CD4-positive, alpha-beta memory T cell (primary cell): ENCODE results near the gene CHN2. TPM values are rescaled to one million over a fixed set of nuclear protein-coding genes. Genes with fewer than 3 reads are reported as not detected.

Experiments
- CTCF ChIA-PET: fragments of 350-600 bp; sonication (Branson Sonifier 250); formaldehyde crosslinking; loops from one replicate; lab custom pipeline; 2021; ENCODE audit warnings: inconsistent platforms; ENCODE audit not compliant: partially characterized antibody; lab: Charles Lee
- POLR2A ChIA-PET: fragments of 350-600 bp; sonication (Branson Sonifier 250); formaldehyde crosslinking; loops from one replicate; lab custom pipeline; 2021; ENCODE audit not compliant: partially characterized antibody; lab: Charles Lee
- DNase-seq, 5 donors: peaks; one replicate each; pipeline versions ENCODE4 v3.0.0 to v3.0.0-alpha.2; 2020 to 2022; ENCODE audit warnings: mixed read lengths in 1 of 5
- H3K27ac ChIP-seq: one replicate; pipeline ENCODE4 v1.7.0; 2013; ENCODE audit warnings: low read depth, low read length
- H3K27me3 ChIP-seq: 2 replicates; pipeline ENCODE4 v1.7.0; 2013; ENCODE audit warnings: mild to moderate bottlenecking, low read length, moderate library complexity; ENCODE audit not compliant: insufficient read depth
- H3K36me3 ChIP-seq: 2 replicates; pipeline ENCODE4 v1.7.0; 2013; ENCODE audit warnings: mild to moderate bottlenecking, low read length, moderate library complexity; ENCODE audit not compliant: insufficient read depth
- H3K4me1 ChIP-seq: 2 replicates; pipeline ENCODE4 v1.7.0; 2013; ENCODE audit warnings: mild to moderate bottlenecking, low read length, moderate library complexity; ENCODE audit not compliant: insufficient read depth
- H3K4me3 ChIP-seq, 2 donors: one replicate each; pipeline ENCODE4 v1.7.0; 2013; ENCODE audit warnings: low read length in 2 of 2, mild to moderate bottlenecking in 1 of 2
- H3K9me3 ChIP-seq, 2 donors: one replicate each; pipeline ENCODE4 v1.7.0; 2013; ENCODE audit warnings: low read length in 2 of 2, control low read depth in 1 of 2; ENCODE audit not compliant: control insufficient read depth in 1 of 2
- H3K27ac Mint-ChIP-seq, 7 donors: one replicate each; pipeline ENCODE4 v1.8.0; 2020 to 2021; ENCODE audit warnings: mixed read lengths in 7 of 7, mild to moderate bottlenecking in 6 of 7, inconsistent platforms in 3 of 7, moderate library complexity in 3 of 7
- H3K27me3 Mint-ChIP-seq, 2 donors: one replicate each; pipeline ENCODE4 v1.8.0; 2020 to 2021; ENCODE audit warnings: mixed read lengths in 2 of 2
- H3K36me3 Mint-ChIP-seq, 2 donors: one replicate each; pipeline ENCODE4 v1.8.0; 2020 to 2021; ENCODE audit warnings: mixed read lengths in 2 of 2, inconsistent platforms in 1 of 2, mild to moderate bottlenecking in 1 of 2
- H3K4me1 Mint-ChIP-seq, 4 donors: one replicate each; pipeline ENCODE4 v1.8.0; 2020 to 2021; ENCODE audit warnings: mixed read lengths in 4 of 4, mild to moderate bottlenecking in 1 of 4
- H3K4me3 Mint-ChIP-seq, 8 donors: one replicate each; pipeline ENCODE4 v1.8.0; 2020 to 2021; ENCODE audit warnings: mixed read lengths in 8 of 8, mild to moderate bottlenecking in 7 of 8, moderate library complexity in 6 of 8, inconsistent platforms in 3 of 8
- H3K9me3 Mint-ChIP-seq, 8 donors: one replicate each; pipeline ENCODE4 v1.8.0; 2020 to 2021; ENCODE audit warnings: mixed read lengths in 8 of 8, mild to moderate bottlenecking in 5 of 8, inconsistent platforms in 3 of 8, moderate library complexity in 1 of 8
- intact Hi-C: fragments of 100-400 bp; cut with micrococcal nuclease; formaldehyde crosslinking; loops from one replicate; pipeline ENCODE4 v1.15.1; 2023
- polyA plus RNA-seq, 2 donors: library from polyadenylated mRNA; unstranded; fragments of 300-500 nt; fragmentation: Illumina TruSeq; gene quantifications; one replicate each; pipeline ENCODE4 v1.2.3, GENCODE V29; 2021
- total RNA-seq, 2 experiments: library from RNA; stranded (reverse); gene quantifications; one replicate each; pipeline ENCODE4 v1.2.3, GENCODE V29; 2021

The CHN2 gene
- total and polyA plus RNA-seq, 4 experiments from 2014 or later: 1.8 to 7.6 (median 3.5) TPM

DNA sequence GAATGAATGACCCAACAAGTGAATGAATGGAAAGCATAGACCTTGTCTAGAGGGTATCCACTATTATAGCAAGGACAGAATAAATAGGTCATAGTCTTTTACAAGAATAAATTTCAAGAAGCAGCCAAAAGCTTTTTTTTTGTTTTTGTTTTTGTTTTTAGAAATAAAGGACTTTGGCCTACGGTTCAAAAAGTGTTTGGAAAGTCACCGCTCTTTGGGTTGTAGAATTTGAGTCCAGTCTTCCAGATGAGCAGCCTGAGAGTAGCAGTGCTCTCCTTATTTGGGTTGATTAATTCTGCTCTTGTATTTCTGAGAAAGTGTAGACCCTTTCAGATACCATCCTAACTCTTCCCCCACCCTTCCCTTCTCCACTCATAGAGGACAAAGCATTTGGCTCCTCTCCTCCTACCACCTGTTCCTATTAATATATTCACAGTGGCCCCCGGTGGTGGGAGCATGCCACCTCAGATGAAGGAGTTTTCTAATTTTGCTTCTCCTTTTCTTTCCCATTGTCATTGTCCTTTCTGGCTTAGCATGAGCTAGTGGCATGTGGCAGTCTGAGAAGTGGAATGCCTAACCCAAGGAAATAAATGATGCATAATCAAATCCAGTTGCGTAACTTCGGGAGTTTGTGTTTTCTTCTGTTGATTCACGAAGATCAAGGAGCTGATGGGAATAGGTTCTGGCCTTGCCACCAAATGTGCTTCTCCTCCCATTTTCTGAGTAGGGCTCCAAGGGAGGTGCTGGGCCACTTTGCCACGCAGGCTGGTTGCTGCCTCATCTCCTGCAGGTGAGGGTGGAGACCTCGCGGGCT, 114.7 kb downstream of the CHN2 start:
- POLR2A ChIA-PET: no interaction called here
- Mint-ChIP-seq H3K9me3 (peaks cover 0 to 17% (median 8%) of the 10 kb centered on the region in 8 donors), H3K4me3 (no peak overlapping the region), H3K36me3 (peaks cover 2 to 7% of the 10 kb centered on the region in 2 donors), H3K27ac (peak overlapping the region in 1 of 7 donors; percentile 43), H3K27me3 (peaks cover 0 to 7% of the 10 kb centered on the region in 2 donors), H3K4me1 (no peaks in the 10 kb centered on the region)
- Histone ChIP-seq H3K27ac (no peak overlapping the region), H3K4me3 (no peak overlapping the region), H3K27me3 (no peaks in the 10 kb centered on the region), H3K36me3 (no peaks in the 10 kb centered on the region), H3K9me3 (no peaks in the 10 kb centered on the region), H3K4me1 (no peaks in the 10 kb centered on the region)
- CTCF ChIA-PET: interaction anchor here (0.6 kb wide), 1 partner anchor 1228 kb away, joined by 3 read pairs; no protein-coding TSS in a partner anchor
- DNase-seq: no peak
- intact Hi-C loops: no loop called here

DNA sequence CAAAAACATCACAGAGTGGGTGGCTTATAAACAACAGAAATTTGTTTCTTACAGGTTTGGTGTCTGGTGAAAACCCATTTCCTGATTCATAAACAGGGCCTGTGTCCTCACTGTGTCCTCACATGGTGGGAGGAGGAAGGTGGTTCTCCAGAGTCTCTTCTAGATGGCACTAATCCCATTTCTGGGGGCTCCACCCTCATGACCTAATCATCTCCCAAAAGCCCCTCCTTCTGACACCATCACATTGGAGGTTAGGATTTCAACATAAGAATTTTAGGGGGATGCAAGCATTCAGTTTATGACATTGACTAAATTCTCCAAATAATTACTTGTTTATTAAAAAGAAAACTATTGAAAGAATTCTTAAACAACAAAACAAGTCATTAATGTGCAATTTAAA, 116.0 kb downstream of the CHN2 start:
- Histone ChIP-seq H3K27me3 (no peaks in the 10 kb centered on the region), H3K27ac (no peak overlapping the region), H3K4me3 (no peak overlapping the region), H3K9me3 (no peaks in the 10 kb centered on the region), H3K4me1 (no peaks in the 10 kb centered on the region), H3K36me3 (no peaks in the 10 kb centered on the region)
- Mint-ChIP-seq H3K4me3 (no peak overlapping the region), H3K9me3 (peaks cover 0 to 17% (median 8%) of the 10 kb centered on the region in 8 donors), H3K36me3 (peaks cover 2 to 7% of the 10 kb centered on the region in 2 donors), H3K4me1 (no peaks in the 10 kb centered on the region), H3K27me3 (peaks cover 0 to 7% of the 10 kb centered on the region in 2 donors), H3K27ac (no peak overlapping the region)
- no peak for DNase-seq
- intact Hi-C loops: no loop called here
- ChIA-PET CTCF (no interaction called here), POLR2A (no interaction called here)

DNA sequence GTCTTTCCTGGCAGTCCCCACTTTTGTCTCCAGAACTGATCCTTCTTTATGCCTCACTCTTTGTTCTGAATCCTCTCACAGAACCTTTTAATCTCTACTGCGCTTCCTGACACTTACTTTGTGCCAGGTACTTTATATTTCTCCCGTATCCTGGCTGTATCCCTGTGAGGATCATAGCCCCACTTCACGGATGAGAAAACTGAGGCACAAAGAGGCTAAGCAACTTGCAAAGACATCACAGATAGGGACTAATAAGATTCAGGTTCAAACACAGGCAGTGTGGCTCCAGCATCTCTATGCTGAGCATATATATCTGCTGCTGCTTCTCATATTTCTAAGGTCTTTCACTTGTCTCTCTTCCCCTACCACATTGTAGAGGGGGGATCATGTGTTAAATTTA, 116.7 kb downstream of the CHN2 start:
- peaks cover 2 to 7% of the 10 kb centered on the region in 2 donors for H3K36me3 Mint-ChIP-seq
- H3K4me3 Mint-ChIP-seq: no peak overlapping the region
- Histone ChIP-seq H3K36me3 (no peaks in the 10 kb centered on the region), H3K4me1 (no peaks in the 10 kb centered on the region), H3K27me3 (no peaks in the 10 kb centered on the region), H3K27ac (no peak overlapping the region), H3K4me3 (no peak overlapping the region), H3K9me3 (no peaks in the 10 kb centered on the region)
- peaks cover 0 to 17% (median 8%) of the 10 kb centered on the region in 8 donors for H3K9me3 Mint-ChIP-seq
- intact Hi-C loops: no loop called here
- no peak overlapping the region for H3K27ac Mint-ChIP-seq
- ChIA-PET POLR2A (no interaction called here), CTCF (no interaction called here)
- DNase-seq: no peak
- H3K27me3 Mint-ChIP-seq: peaks cover 0 to 7% of the 10 kb centered on the region in 2 donors
- no peaks in the 10 kb centered on the region for H3K4me1 Mint-ChIP-seq

DNA sequence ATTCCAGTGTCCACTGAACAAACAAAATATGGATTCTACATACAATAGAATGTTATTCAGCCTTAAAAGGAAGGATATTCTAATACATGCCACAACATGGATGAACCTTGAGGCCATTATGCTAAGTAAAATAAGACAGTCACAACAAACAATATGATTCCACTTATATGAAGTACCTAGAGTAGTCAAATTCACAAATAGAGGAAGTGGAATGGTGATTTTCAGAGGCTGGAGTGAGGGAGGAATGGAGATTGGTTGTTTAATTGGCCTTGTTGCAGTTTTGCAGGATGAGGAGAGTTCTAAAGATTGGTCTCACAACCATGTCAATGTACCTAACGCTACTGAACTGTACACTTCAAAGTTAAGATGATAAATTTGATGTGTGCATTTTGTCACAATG, 119.6 kb downstream of the CHN2 start:
- H3K9me3 ChIP-seq: no peaks in the 10 kb centered on the region
- CTCF ChIA-PET: no interaction called here
- no peak overlapping the region for H3K27ac ChIP-seq
- intact Hi-C loops: no loop called here
- H3K4me1 ChIP-seq: no peaks in the 10 kb centered on the region
- Mint-ChIP-seq H3K9me3 (peaks cover 0 to 14% (median 6%) of the 10 kb centered on the region in 8 donors), H3K36me3 (peaks cover 2 to 7% of the 10 kb centered on the region in 2 donors), H3K4me1 (no peaks in the 10 kb centered on the region), H3K27ac (no peak overlapping the region), H3K27me3 (peaks cover 0 to 7% of the 10 kb centered on the region in 2 donors), H3K4me3 (no peak overlapping the region)
- no peak overlapping the region for H3K4me3 ChIP-seq
- POLR2A ChIA-PET: no interaction called here
- no peaks in the 10 kb centered on the region for H3K36me3 ChIP-seq
- no peak for DNase-seq
- no peaks in the 10 kb centered on the region for H3K27me3 ChIP-seq

DNA sequence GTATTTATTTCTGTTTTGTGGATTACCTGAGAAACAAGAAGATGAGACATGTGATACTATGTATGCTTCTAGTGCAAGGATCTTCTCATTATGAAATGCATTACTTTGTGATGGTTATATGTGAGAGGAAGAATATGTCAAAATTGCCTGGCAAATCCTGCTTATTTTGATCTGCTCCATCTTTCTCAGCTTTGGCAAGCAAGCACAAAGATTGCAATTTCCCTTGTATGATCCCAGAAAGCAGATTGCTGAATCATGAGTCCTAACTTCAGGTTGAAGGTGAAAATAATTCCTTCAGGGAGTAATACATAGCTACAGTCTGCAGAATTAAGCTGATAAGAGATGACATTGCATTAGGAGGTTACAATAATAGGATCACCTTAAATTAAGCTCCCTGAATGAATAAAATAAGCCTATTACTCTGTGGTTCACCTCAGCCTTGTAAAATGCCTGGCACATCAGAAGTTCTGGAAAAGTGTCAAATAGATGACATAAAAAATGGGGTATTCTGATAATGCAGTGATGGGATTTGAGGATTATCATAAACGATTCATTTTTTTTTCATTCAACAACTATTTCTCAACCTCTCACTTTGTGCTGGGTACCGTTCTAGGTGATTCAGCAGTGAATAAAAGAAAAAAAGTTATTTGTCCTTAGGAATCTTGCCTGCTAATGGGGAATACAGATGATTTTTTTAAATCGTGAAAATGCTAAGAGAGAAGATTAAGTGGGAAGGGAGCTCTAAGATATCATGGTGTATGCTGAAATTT, 120.7 kb downstream of the CHN2 start:
- Mint-ChIP-seq H3K4me3 (no peak overlapping the region), H3K36me3 (peaks cover 0 to 5% of the 10 kb centered on the region in 2 donors), H3K4me1 (no peaks in the 10 kb centered on the region), H3K9me3 (peaks cover 0 to 7% (median 5%) of the 10 kb centered on the region in 8 donors), H3K27ac (peak overlapping the region in 1 of 7 donors; percentile 16), H3K27me3 (peaks cover 0 to 7% of the 10 kb centered on the region in 2 donors)
- H3K27me3 ChIP-seq: no peaks in the 10 kb centered on the region
- H3K27ac ChIP-seq: no peak overlapping the region
- ChIA-PET CTCF (no interaction called here), POLR2A (no interaction called here)
- H3K4me3 ChIP-seq: no peak overlapping the region
- DNase-seq: no peak
- intact Hi-C loops: no loop called here
- H3K9me3 ChIP-seq: no peaks in the 10 kb centered on the region
- H3K4me1 ChIP-seq: no peaks in the 10 kb centered on the region
- H3K36me3 ChIP-seq: no peaks in the 10 kb centered on the region

DNA sequence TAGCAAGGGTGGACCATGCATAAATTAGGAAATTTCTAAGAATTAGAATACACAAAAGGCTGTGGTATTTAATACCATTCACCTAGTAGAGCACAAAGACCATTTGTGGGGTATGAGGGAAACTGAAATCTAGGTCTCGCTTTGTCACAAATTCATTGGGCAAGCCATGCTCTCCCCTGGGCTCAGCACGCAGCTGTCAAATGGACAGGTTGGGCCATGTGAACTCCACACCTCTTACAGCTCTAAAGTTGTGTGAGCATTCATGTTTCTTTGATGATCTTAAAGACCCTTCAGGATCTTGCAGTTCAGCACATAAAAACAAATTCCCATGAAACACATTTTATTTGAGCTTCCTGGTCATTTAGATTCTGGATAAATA, 121.3 kb downstream of the CHN2 start:
- no peak overlapping the region for H3K4me3 Mint-ChIP-seq
- H3K27ac ChIP-seq: no peak overlapping the region
- H3K4me1 ChIP-seq: no peaks in the 10 kb centered on the region
- no peak overlapping the region for H3K27ac Mint-ChIP-seq
- H3K27me3 ChIP-seq: no peaks in the 10 kb centered on the region
- H3K27me3 Mint-ChIP-seq: peaks cover 0 to 6% of the 10 kb centered on the region in 2 donors
- no peaks in the 10 kb centered on the region for H3K4me1 Mint-ChIP-seq
- H3K36me3 ChIP-seq: no peaks in the 10 kb centered on the region
- H3K4me3 ChIP-seq: no peak overlapping the region
- intact Hi-C loops: no loop called here
- H3K9me3 Mint-ChIP-seq: peaks cover 0 to 6% (median 3%) of the 10 kb centered on the region in 8 donors
- POLR2A ChIA-PET: no interaction called here
- no peaks in the 10 kb centered on the region for H3K9me3 ChIP-seq
- CTCF ChIA-PET: interaction anchor here (0.6 kb wide), 1 partner anchor 22 kb away, joined by 4 read pairs; no protein-coding TSS in a partner anchor
- no peak for DNase-seq
- peaks cover 0 to 5% of the 10 kb centered on the region in 2 donors for H3K36me3 Mint-ChIP-seq

DNA sequence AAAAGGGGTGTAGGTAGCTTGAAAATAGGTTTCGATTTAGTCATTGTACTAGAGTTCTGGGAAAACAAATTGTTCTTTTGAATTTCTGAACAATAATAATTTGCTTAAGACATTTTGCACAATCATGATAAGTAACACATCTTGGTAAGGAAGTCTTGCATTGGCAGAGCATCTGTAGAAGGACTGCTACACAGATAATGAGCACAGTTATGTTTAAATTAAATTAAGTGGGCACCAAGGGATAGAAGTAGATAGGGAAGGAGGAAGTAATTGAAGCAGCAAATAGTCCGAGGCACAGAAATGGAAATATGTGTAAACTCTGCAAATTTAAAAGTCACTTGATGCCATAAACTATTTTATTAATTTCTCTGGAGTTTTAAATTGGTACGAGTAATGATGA, 122.4 kb downstream of the CHN2 start:
- no peaks in the 10 kb centered on the region for H3K4me1 Mint-ChIP-seq
- peaks cover 0 to 2% (median 0%) of the 10 kb centered on the region in 8 donors for H3K9me3 Mint-ChIP-seq
- H3K9me3 ChIP-seq: no peaks in the 10 kb centered on the region
- no peaks in the 10 kb centered on the region for H3K27me3 ChIP-seq
- H3K4me1 ChIP-seq: no peaks in the 10 kb centered on the region
- intact Hi-C loops: no loop called here
- POLR2A ChIA-PET: no interaction called here
- no peak overlapping the region for H3K4me3 Mint-ChIP-seq
- no peak for DNase-seq
- H3K27me3 Mint-ChIP-seq: peaks cover 0 to 4% of the 10 kb centered on the region in 2 donors
- CTCF ChIA-PET: no interaction called here
- no peaks in the 10 kb centered on the region for H3K36me3 Mint-ChIP-seq
- H3K27ac Mint-ChIP-seq: no peak overlapping the region
- no peaks in the 10 kb centered on the region for H3K36me3 ChIP-seq
- no peak overlapping the region for H3K4me3 ChIP-seq
- H3K27ac ChIP-seq: no peak overlapping the region
